KMS-11 (cell line): Measurements from ENCODE around the gene OPTN.

Experiments used
- H2AFZ ChIP-seq: fragments of 200-600 bp; sonication (generic); 2 replicates; pipeline ENCODE4 v1.6.1; 2016; ENCODE audit warnings: antibody characterized with exemption, mixed run types, low read depth
- H3K27ac ChIP-seq: fragments of 200-600 bp; sonication (generic); 2 replicates; pipeline ENCODE4 v1.6.1; 2016; ENCODE audit warnings: mild to moderate bottlenecking, mixed run types
- H3K27me3 ChIP-seq: fragments of 200-600 bp; sonication (generic); 2 replicates; pipeline ENCODE4 v1.6.1; 2017; ENCODE audit warnings: mild to moderate bottlenecking, low read depth, mixed run types, moderate library complexity; ENCODE audit not compliant: insufficient read depth
- H3K36me3 ChIP-seq: fragments of 200-600 bp; sonication (generic); 2 replicates; pipeline ENCODE4 v1.6.1; 2017; ENCODE audit warnings: mild to moderate bottlenecking, mixed run types; ENCODE audit not compliant: insufficient read depth
- H3K4me1 ChIP-seq: fragments of 200-600 bp; sonication (generic); 2 replicates; pipeline ENCODE4 v1.6.1; 2016; ENCODE audit warnings: mild to moderate bottlenecking, low read depth, mixed run types; ENCODE audit not compliant: poor library complexity, severe bottlenecking
- H3K4me2 ChIP-seq: fragments of 200-600 bp; sonication (generic); 2 replicates; pipeline ENCODE4 v1.7.0; 2016; ENCODE audit warnings: mild to moderate bottlenecking, mixed run types
- H3K4me3 ChIP-seq: fragments of 200-600 bp; sonication (generic); IDR thresholded peaks from 2 replicates; pipeline ENCODE4 v1.6.1; 2017; ENCODE audit warnings: low read depth, low read length, mixed read lengths; ENCODE audit not compliant: insufficient read depth
- H3K79me2 ChIP-seq: fragments of 200-600 bp; sonication (generic); 2 replicates; pipeline ENCODE4 v1.6.1; 2016; ENCODE audit warnings: low read depth, mixed run types; ENCODE audit not compliant: insufficient read depth
- H3K9ac ChIP-seq: fragments of 200-600 bp; sonication (generic); 2 replicates; pipeline ENCODE4 v1.6.1; 2016; ENCODE audit warnings: mild to moderate bottlenecking, mixed run types
- H4K20me1 ChIP-seq: fragments of 200-600 bp; sonication (generic); 2 replicates; pipeline ENCODE4 v1.6.1; 2016; ENCODE audit warnings: mild to moderate bottlenecking, mixed run types; ENCODE audit not compliant: insufficient read depth
- TF ChIP-seq, protein P1 (sequence below): fragments of 200-600 bp; sonication (generic); conservative IDR thresholded peaks from 2 replicates; pipeline ENCODE4 v1.6.1; 2017; ENCODE audit warnings: low read depth, mild to moderate bottlenecking, antibody characterized with exemption, low read length, moderate library complexity, mixed read lengths

Gene OPTN

DNA sequence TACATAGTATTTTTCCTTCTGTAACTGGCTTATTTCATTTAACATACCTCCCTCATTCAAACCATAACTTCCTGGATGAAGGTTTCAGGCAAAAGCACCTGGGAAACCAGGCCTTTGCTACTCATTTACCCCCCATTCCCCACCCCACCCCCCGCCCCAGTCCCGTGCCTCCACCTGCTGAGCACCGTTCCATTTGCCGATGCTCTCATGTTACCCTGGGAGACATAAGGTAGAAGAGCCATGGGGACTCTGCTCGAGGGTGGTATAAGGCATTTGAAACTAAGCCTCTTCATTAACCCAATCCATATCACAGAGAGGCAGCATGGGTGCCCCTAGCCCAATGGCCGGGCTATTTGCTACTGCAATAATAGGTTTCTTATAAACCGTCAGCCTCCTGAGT, 39.2 kb downstream of the OPTN start:
- no peak overlapping the region for H2AFZ ChIP-seq
- TF ChIP-seq, protein P1, sequence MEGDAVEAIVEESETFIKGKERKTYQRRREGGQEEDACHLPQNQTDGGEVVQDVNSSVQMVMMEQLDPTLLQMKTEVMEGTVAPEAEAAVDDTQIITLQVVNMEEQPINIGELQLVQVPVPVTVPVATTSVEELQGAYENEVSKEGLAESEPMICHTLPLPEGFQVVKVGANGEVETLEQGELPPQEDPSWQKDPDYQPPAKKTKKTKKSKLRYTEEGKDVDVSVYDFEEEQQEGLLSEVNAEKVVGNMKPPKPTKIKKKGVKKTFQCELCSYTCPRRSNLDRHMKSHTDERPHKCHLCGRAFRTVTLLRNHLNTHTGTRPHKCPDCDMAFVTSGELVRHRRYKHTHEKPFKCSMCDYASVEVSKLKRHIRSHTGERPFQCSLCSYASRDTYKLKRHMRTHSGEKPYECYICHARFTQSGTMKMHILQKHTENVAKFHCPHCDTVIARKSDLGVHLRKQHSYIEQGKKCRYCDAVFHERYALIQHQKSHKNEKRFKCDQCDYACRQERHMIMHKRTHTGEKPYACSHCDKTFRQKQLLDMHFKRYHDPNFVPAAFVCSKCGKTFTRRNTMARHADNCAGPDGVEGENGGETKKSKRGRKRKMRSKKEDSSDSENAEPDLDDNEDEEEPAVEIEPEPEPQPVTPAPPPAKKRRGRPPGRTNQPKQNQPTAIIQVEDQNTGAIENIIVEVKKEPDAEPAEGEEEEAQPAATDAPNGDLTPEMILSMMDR, result no peak
- H3K36me3 ChIP-seq, result no peaks in the 10 kb centered on the region
- no peak overlapping the region for H3K27ac ChIP-seq
- no peaks in the 10 kb centered on the region for H3K79me2 ChIP-seq
- H3K4me1 ChIP-seq, result no peaks in the 10 kb centered on the region
- H3K4me3 ChIP-seq, result no peak overlapping the region
- no peaks in the 10 kb centered on the region for H3K27me3 ChIP-seq
- H4K20me1 ChIP-seq, result no peaks in the 10 kb centered on the region
- no peak overlapping the region for H3K9ac ChIP-seq
- no peak overlapping the region for H3K4me2 ChIP-seq

DNA sequence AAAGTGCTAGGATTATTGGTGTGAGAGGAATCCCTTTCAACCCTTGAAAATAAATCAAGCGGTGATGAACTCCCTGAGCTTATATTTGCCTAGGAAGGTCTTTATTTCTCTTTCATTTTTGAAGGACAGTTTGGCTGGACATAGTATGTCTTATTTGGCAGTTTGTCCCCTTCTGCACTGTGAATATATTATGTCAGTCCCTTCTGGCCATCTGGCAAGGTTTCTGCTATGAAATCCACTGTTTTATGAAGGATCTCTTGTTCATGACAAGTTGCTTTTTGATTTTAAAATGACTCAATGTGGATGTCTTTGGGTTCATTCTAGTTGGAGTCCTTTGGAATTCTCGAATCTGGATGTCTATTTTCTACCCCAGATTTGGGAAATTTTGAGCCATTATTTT, 39.7 kb downstream of the OPTN start:
- Histone ChIP-seq H2AFZ (no peak overlapping the region), H3K27ac (no peak overlapping the region), H3K36me3 (no peaks in the 10 kb centered on the region), H3K79me2 (no peaks in the 10 kb centered on the region), H3K4me2 (no peak overlapping the region), H3K27me3 (no peaks in the 10 kb centered on the region), H3K4me1 (no peaks in the 10 kb centered on the region), H4K20me1 (no peaks in the 10 kb centered on the region), H3K4me3 (no peak overlapping the region), H3K9ac (no peak overlapping the region)
- TF ChIP-seq, protein P1, result no peak

DNA sequence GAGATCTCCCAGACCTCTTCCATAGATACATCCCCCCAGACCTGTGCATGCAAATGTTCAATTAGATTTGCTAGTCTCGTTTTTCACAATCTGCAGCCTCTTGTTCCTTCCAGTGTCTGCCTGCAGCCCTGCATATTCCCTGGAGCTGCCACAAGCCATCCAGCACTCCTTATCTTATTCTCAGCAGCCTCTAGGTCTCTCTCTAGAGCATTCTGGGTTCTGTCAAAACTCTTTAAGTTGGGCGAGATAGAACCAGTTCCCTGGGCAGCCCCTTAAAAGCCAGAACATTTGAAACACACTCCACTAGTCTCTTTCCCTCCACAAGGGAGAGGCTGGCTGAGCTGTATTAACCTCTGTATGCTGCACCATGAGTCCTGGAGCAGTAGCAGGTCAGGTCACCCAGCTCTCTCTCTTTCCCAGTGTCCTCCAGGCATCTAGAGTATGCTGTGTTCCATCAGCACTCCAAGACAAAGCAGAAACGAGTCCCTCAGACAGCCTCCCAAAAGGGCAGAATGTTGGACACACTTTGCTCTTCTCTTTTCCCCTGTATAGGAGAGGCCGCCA, 40.7 kb downstream of the OPTN start:
- H3K27ac ChIP-seq, result no peak overlapping the region
- H3K4me3 ChIP-seq, result no peak overlapping the region
- no peaks in the 10 kb centered on the region for H3K36me3 ChIP-seq
- H2AFZ ChIP-seq, result no peak overlapping the region
- TF ChIP-seq, protein P1, result no peak
- no peaks in the 10 kb centered on the region for H4K20me1 ChIP-seq
- H3K9ac ChIP-seq, result no peak overlapping the region
- no peak overlapping the region for H3K4me2 ChIP-seq
- H3K27me3 ChIP-seq, result no peaks in the 10 kb centered on the region
- no peaks in the 10 kb centered on the region for H3K79me2 ChIP-seq
- H3K4me1 ChIP-seq, result no peaks in the 10 kb centered on the region

DNA sequence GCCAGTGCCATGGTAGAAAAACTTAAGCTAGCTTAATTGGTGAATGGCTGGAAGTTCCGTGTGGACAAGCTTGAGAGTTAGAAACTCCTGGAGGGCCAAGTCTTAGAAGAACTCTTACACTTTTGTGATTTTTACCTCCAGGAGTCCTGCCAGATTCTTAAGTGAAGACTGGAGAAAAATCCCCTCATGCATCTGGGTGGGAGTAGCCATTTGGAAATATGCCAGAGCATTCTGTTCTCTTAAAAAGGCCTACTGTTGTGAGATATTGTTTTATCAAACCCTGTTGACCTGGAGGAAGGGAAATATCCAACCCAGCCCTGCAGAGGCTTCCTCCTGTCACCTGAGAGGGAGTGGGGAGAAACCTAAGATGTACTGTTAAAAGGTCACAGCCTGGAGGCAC, 43.8 kb downstream of the OPTN start:
- Histone ChIP-seq H3K9ac (no peak overlapping the region), H4K20me1 (no peaks in the 10 kb centered on the region), H3K4me2 (no peak overlapping the region), H3K4me1 (no peaks in the 10 kb centered on the region), H3K79me2 (no peaks in the 10 kb centered on the region), H3K36me3 (no peaks in the 10 kb centered on the region), H2AFZ (no peak overlapping the region), H3K27ac (no peak overlapping the region), H3K27me3 (no peaks in the 10 kb centered on the region), H3K4me3 (no peak overlapping the region)
- TF ChIP-seq, protein P1, result no peak
